IPS-11a (cell line): ENCODE results near the gene P3H2.

Experiments used
- H3K4me3 ChIP-seq: one replicate; pipeline ENCODE4 v1.5.1; 2013; ENCODE audit warnings: low read depth, low read length, control low read depth

P3H2 gene

GRCh38 chr3:190127195-190127594 lies 6.5 kb upstream of the P3H2 start:
- H3K4me3 ChIP-seq = no peak overlapping the region

DNA sequence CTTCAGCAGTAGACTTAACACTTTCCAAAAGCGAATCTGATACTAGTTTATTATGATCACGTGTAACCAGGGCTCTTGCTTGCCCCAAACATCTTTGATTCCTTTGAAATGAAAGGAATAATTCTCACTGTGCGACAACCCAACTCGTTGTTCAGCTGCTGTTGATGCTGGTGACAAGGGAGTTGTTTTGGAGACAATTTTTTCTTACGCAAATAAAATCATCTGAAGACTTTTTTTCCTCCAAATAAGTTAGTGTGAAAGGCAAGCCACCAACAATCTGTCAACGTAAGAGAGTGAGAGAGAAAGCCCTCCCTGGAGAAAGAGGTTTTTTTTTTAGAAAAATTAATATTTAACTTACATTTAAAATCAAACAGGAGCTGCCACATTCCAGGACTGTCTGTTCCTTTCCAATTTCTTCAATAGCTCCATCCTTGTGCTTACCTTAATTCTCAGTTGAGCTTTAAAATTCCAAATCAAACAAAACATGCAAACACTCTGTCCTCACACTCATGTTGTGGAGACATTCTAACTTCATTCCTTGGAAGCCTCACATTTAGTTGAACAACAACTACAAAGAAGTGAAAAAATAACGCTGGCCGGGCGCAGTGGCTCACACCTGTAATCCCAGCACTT lies 4.9 kb upstream of the P3H2 start:
- H3K4me3 ChIP-seq = no peak overlapping the region

GRCh38 chr3:190124067-190124466 lies 3.4 kb upstream of the P3H2 start:
- H3K4me3 ChIP-seq = no peak overlapping the region

GRCh38 chr3:190122198-190122771 lies 1.6 kb upstream of the P3H2 start:
- no peak overlapping the region for H3K4me3 ChIP-seq

GRCh38 chr3:190121383-190121782 lies 686 bp upstream of the P3H2 start:
- no peak overlapping the region for H3K4me3 ChIP-seq

- peak overlapping the region; percentile 62 for H3K4me3 ChIP-seq
Measured at GRCh38 chr3:190121061-190121377, 322 bp upstream of the P3H2 start.

DNA sequence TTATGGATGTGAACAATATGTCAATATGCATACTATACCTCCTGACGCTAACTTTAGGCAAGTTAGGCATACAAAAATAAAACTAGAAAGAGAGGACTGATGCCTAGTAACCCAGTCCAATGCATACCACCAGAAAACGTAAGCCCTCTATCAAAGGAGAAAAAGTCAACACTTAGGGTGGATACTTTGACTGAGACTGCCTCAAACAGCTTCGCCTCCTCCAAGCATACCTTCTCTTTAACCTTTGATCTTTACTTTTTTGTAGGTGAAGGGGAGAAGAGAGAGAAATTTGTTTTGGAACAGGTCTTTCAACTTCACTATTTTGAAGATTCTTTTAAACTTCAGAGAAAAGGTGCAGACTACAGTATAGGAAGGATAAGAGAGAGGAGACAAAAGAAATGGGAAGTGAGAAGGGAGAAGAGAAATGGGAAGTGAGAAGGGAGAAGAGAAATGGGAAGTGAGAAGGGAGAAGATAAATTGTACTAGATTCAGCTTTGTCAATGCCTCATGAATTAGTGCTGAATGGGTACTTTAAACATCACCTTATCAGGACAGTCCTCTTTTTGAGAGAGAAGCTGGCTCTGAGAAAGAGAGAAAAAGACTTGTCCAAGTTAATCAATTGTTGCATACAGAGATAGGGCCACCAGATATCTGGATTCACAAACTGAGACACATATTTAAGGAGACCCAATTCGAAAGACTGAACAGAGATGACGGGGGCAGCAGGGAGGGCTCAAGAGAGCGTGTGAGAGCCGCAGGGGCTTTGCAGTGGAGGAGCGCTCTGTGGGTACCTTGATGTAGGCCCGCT lies 1.0 kb downstream of the P3H2 start:
- peak overlapping the region; percentile 62 for H3K4me3 ChIP-seq

GRCh38 chr3:190118438-190118837 lies 2.3 kb downstream of the P3H2 start:
- no peak overlapping the region for H3K4me3 ChIP-seq

GRCh38 chr3:190117981-190118380 lies 2.7 kb downstream of the P3H2 start:
- no peak overlapping the region for H3K4me3 ChIP-seq

- no peak overlapping the region for H3K4me3 ChIP-seq
Measured at GRCh38 chr3:190116551-190117067, 4.1 kb downstream of the P3H2 start.

DNA sequence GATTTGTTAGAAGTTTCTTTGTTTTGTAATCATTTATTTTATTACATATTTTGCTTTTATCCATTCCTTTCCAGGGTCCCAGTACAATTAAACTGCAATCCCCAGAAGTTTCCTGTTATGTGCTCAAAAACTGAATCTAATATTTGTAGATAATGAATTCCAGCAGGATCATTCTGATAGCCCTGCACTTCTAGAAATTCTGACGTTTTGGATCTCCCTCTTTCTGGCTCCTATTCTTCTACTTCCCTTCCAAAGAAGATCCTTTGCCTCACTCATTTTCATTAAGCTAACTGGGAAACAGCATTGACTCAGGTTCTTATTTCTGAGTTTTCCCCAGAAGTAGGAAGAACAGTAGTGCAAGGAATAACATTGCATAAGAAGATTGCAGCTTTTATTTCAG lies 9.9 kb downstream of the P3H2 start:
- no peak overlapping the region for H3K4me3 ChIP-seq

- H3K4me3 ChIP-seq = no peak overlapping the region
Measured at GRCh38 chr3:190109441-190109840, 11.3 kb downstream of the P3H2 start.

DNA sequence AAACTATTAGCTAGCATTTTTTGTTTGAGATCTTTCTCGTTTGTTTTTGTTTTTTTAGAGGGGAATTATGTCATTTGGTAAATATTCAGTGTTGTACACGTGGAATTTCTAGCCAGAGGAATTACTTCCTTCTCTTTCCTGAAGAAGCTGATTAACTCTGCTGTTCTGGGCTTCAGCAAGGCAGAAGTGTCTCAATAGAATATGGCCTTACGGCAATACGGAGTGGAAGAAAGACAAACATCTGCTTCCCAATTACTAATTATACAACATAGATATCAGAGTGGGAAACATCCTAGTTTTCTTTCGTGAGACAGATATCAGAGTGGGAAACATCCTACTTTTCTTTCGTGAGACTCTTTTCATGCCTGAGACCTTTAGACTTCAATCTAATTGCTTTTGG lies 11.9 kb downstream of the P3H2 start:
- H3K4me3 ChIP-seq = no peak overlapping the region

- H3K4me3 ChIP-seq = no peak overlapping the region
Measured at GRCh38 chr3:190105876-190106275, 14.8 kb downstream of the P3H2 start.

DNA sequence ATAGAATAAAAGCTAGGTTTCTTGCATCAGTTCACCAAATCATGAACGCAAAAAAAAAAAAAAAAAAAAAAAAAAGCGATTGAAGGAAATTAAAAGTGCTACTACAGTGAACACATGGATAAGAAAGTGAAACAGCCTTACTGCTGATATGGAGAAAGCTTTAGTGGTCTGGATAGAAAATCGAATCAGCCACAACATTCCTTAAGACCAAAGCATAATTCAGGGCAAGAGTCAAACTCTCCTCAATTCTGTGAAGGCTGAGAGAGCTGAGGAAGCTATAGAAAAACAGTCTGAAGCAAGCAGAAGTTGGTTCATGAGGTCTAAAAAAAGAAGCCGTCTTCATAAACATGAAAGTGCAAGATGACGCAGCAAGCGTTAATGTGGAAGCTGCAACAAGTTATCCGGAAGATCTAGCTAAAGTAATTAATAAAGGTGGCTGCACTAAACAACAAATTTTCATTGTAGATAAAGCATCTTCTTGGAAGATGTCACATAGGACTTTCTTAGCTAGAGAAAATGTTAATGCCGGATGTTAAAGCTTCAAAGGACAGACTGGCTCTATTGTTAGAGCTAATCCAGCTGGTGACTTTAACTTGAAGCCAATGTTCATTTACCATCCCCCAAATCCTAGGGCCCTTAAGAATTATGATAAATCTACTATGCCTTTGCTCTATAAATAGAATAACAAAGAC lies 19.2 kb downstream of the P3H2 start:
- no peak overlapping the region for H3K4me3 ChIP-seq

- no peak overlapping the region for H3K4me3 ChIP-seq
Measured at GRCh38 chr3:190099099-190099498, 21.6 kb downstream of the P3H2 start.

GRCh38 chr3:190097617-190098016 lies 23.1 kb downstream of the P3H2 start:
- H3K4me3 ChIP-seq = no peak overlapping the region

DNA sequence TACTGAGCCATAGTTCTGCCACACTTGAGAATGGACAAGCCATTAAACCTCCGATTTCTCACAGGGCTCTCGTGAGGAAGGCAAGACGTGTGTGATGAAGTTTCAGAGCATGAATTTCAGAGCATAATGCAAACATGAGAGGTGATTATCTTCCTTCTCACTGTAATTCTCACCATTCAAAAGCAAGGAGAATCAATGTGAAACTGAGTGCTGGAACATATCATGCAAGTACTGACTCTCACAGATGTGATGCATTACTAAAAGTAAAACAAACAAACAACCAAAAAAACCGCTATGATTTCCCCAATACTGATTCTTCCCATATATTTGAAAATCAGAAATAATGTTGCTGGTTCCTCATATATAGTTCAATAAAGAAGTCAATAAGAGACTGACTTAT lies 23.7 kb downstream of the P3H2 start:
- H3K4me3 ChIP-seq = no peak overlapping the region

DNA sequence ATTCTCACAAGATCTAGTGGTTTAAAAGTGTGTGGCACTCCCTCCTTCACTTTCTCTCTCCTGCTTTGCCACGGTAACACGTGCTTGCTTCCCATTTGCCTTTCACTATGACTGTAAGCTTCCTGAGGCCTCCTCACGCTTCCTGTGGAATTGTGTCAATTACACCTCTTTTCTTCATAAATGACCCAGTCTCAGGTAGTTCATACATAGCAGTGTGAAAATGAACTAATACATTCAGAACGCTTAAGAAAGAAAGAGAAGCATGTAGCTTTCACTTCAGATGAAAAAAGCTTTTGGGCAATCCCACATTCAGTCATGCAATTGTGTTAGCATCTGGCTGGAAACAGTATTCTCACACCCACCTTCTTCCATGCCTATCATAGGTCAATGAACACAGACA lies 24.4 kb downstream of the P3H2 start:
- no peak overlapping the region for H3K4me3 ChIP-seq

DNA sequence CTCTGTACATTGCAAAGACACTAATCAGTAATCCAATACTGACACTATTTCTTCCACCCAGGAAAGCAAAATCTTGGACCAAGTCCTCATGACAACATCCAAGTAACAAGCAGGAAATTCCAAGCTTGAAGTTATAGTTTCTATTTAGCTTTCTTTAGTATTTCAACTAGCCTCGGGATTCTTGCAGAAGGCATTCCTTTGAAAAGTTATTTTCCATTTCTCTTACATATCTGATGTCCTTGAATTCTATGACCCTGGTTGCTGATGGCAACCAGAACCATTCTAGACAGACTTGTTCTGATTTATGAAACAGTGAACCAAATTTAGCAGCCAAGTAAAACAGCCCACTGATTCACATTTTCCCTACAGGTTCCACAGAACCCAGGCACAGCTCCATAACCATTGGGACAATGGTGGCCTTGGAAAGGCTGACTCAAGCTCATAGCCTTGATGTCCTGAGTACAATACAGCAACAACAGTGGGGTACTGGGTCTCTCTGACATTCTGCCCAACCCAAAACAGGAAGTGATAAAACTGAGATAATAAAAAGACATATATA lies 26.5 kb downstream of the P3H2 start:
- H3K4me3 ChIP-seq = no peak overlapping the region

- no peak overlapping the region for H3K4me3 ChIP-seq
Measured at GRCh38 chr3:190092250-190092649, 28.4 kb downstream of the P3H2 start.
